ENCODE measurements around the gene USP6NL.
"Not testable (repeated sequence)": the region's sequence is repeated elsewhere in the genome, so short reads cannot be mapped to it uniquely, and the experiment has no call there.

Gene USP6NL

GRCh38 chr10:11611248-11612020 is at the start of gene USP6NL:
TSS of gene USP6NL (minus strand) at chr10:11611650. CDS start at chr10:11597634, 14,016 bp downstream.
- peak; percentile 93 for DNase-seq

- no peak for DNase-seq
These were observed 47.4 kb upstream of the USP6NL start for GRCh38 chr10:11658801-11659368.

GRCh38 chr10:11655836-11656235 is 44.4 kb upstream of the USP6NL start:
- DNase-seq = no peak

GRCh38 chr10:11654659-11655058 is 43.2 kb upstream of the USP6NL start:
- DNase-seq = no peak

GRCh38 chr10:11653758-11654471 is 42.5 kb upstream of the USP6NL start:
- DNase-seq = no peak

GRCh38 chr10:11647676-11648075 is 36.2 kb upstream of the USP6NL start:
- peak; percentile 55 for DNase-seq

GRCh38 chr10:11646450-11646849 is 35.0 kb upstream of the USP6NL start:
- no peak for DNase-seq

- DNase-seq = no peak
These were observed 31.6 kb upstream of the USP6NL start for GRCh38 chr10:11643039-11643438.

- no peak for DNase-seq
These were observed 31.1 kb upstream of the USP6NL start for GRCh38 chr10:11642566-11642965.

- no peak for DNase-seq
These were observed 28.7 kb upstream of the USP6NL start for GRCh38 chr10:11639849-11640764.

- no peak for DNase-seq
These were observed 27.9 kb upstream of the USP6NL start for GRCh38 chr10:11639362-11639761.

GRCh38 chr10:11638055-11638698 is 26.7 kb upstream of the USP6NL start:
- DNase-seq = no peak

GRCh38 chr10:11636697-11637303 is 25.4 kb upstream of the USP6NL start:
- no peak for DNase-seq

GRCh38 chr10:11631890-11632587 is 20.6 kb upstream of the USP6NL start:
- no peak for DNase-seq

- no peak for DNase-seq
These were observed 19.8 kb upstream of the USP6NL start for GRCh38 chr10:11631291-11631690.

- DNase-seq = no peak
These were observed 18.3 kb upstream of the USP6NL start for GRCh38 chr10:11629731-11630130.

- DNase-seq = not testable (repeated sequence)
These were observed 16.5 kb upstream of the USP6NL start for GRCh38 chr10:11627941-11628340.

GRCh38 chr10:11626071-11626470 is 14.6 kb upstream of the USP6NL start:
- no peak for DNase-seq

- no peak for DNase-seq
These were observed 13.7 kb upstream of the USP6NL start for GRCh38 chr10:11625019-11625735.

- no peak for DNase-seq
These were observed 5.8 kb upstream of the USP6NL start for GRCh38 chr10:11617233-11617632.

- no peak for DNase-seq
These were observed 4.6 kb upstream of the USP6NL start for GRCh38 chr10:11616021-11616420.

Data from hematopoietic multipotent progenitor cell treated with erythropoietin and hydrocortisone succinate and interleukin-3 and kit ligand, for 4 days (in vitro differentiated cells).